Esophagus squamous epithelium (tissue), 4 donors: ENCODE measurements around the gene TMEM175.

Source experiments
- POLR2A ChIP-seq, 4 donors: fragments of 450-650 bp; IDR thresholded peaks; one replicate each; pipeline ENCODE4 v1.6.1; 2017; ENCODE audit warnings: antibody characterized with exemption in 4 of 4, mild to moderate bottlenecking in 4 of 4, moderate library complexity in 3 of 4
- TF ChIP-seq, protein P1 (sequence below), 6 experiments: fragments of 450-650 bp in 4 of 6; fragments of 200-600 bp in 2 of 6; sonication (generic) in 2 of 6; IDR thresholded peaks; one replicate each; pipeline ENCODE4 v1.5.1; 2016 to 2019; ENCODE audit warnings: antibody characterized with exemption in 6 of 6, mild to moderate bottlenecking in 4 of 6, moderate library complexity in 4 of 6

GRCh38 chr4:1004071-1004418, 71.8 kb downstream of the TMEM175 start:
- TF ChIP-seq, protein P1, sequence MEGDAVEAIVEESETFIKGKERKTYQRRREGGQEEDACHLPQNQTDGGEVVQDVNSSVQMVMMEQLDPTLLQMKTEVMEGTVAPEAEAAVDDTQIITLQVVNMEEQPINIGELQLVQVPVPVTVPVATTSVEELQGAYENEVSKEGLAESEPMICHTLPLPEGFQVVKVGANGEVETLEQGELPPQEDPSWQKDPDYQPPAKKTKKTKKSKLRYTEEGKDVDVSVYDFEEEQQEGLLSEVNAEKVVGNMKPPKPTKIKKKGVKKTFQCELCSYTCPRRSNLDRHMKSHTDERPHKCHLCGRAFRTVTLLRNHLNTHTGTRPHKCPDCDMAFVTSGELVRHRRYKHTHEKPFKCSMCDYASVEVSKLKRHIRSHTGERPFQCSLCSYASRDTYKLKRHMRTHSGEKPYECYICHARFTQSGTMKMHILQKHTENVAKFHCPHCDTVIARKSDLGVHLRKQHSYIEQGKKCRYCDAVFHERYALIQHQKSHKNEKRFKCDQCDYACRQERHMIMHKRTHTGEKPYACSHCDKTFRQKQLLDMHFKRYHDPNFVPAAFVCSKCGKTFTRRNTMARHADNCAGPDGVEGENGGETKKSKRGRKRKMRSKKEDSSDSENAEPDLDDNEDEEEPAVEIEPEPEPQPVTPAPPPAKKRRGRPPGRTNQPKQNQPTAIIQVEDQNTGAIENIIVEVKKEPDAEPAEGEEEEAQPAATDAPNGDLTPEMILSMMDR (IDR thresholded peaks at IDR 0.05): no peak
- TF ChIP-seq POLR2A (IDR thresholded peaks at IDR 0.05): no peak
